ENCODE measurements around the gene LRRFIP2. TPM values are rescaled to one million over a fixed set of nuclear protein-coding genes. Genes with fewer than 3 reads are reported as not detected.

Gene LRRFIP2
- total and polyA plus RNA-seq, 2 of the 8 experiments (the other 6 are each of a cell fraction or from before 2014, with no cell fraction given), result 8.8 to 25.6 TPM

- DNase-seq (ENCODE audit: low read depth in 1 of 2, low spot score in 2 of 2) (no peak), FAIRE-seq (no peak)
- no peak overlapping the region for H2BK12ac ChIP-seq (ENCODE audit: low read depth, low read length)
- H3K79me2 ChIP-seq (ENCODE audit: control insufficient read depth in 1 of 2, insufficient read depth in 2 of 2, low read length in 2 of 2), result no peaks in the 10 kb centered on the region
- no peak overlapping the region for H2BK20ac ChIP-seq (ENCODE audit: low read length)
- no peaks in the 10 kb centered on the region for H3K4me1 ChIP-seq (replicated peaks in 1 of 4; ENCODE audit: control insufficient read depth in 3 of 4, insufficient read depth in 4 of 4, low read length in 3 of 4)
- H3K27me3 ChIP-seq (replicated peaks in 1 of 4; ENCODE audit: control insufficient read depth in 3 of 4, extremely low read depth in 1 of 4, insufficient read depth in 3 of 4, low read length in 3 of 4), result no peaks in the 10 kb centered on the region
- H3K23me2 ChIP-seq (ENCODE audit: low read depth, low read length), result no peaks in the 10 kb centered on the region
- H4K91ac ChIP-seq (replicated peaks; ENCODE audit: insufficient read length, low read length), result no peak overlapping the region
- H3K27ac ChIP-seq (ENCODE audit: low read depth, low read length), result no peak overlapping the region
- H4K20me1 ChIP-seq (replicated peaks in 1 of 2; ENCODE audit: control insufficient read depth in 1 of 2, insufficient read depth in 2 of 2, low read length in 2 of 2), result no peaks in the 10 kb centered on the region
- WGBS, 2 experiments (ENCODE audit: extremely low coverage in 1 of 2, insufficient coverage in 1 of 2, insufficient read length in 1 of 2, insufficient replicate concordance in 2 of 2, low coverage in 1 of 2, low lambda C conversion rate in 2 of 2, missing lambda C conversion rate in 1 of 2), result 88% methylated on average over 2 of the region's 2 CpGs; no CpG with 5 or more reads in 1 of the 2 experiments
- no peaks in the 10 kb centered on the region for H3K79me1 ChIP-seq (ENCODE audit: low read depth, low read length)
- no peak overlapping the region for H2BK120ac ChIP-seq (replicated peaks; ENCODE audit: low read depth, low read length)
- H3K9me3 ChIP-seq (ENCODE audit: insufficient read depth in 2 of 2, low read depth in 1 of 2, low read length in 1 of 2), result no peaks in the 10 kb centered on the region
- H3K18ac ChIP-seq (ENCODE audit: extremely low read depth, low read length), result no peak overlapping the region
- no peak overlapping the region for H3K4me2 ChIP-seq (ENCODE audit: insufficient read depth in 1 of 2, low read depth in 2 of 2, low read length in 2 of 2)
- H3K36me3 ChIP-seq (ENCODE audit: control insufficient read depth in 2 of 4, insufficient read depth in 4 of 4, low read length in 3 of 4), result no peaks in the 10 kb centered on the region
- TF ChIP-seq CTBP2 (IDR thresholded peaks at IDR 0.05; ENCODE audit: borderline replicate concordance, insufficient read depth, insufficient read length, low read length) (no peak), JUN (IDR thresholded peaks at IDR 0.05; ENCODE audit: low read depth, low read length) (no peak), TCF12 (IDR thresholded peaks at IDR 0.05; ENCODE audit: low read depth, low read length) (no peak), HDAC6 (IDR thresholded peaks at IDR 0.05; ENCODE audit: low read depth, low read length) (no peak), SIX5 (IDR thresholded peaks at IDR 0.05; ENCODE audit: low read depth, low read length) (no peak)
- H3K56ac ChIP-seq (replicated peaks; ENCODE audit: insufficient read length, low read depth, low read length), result no peak overlapping the region
- CTCF ChIA-PET (ENCODE audit: partially characterized antibody), result interaction anchor here (0.6 to 2.4 kb wide), 3 partner anchors 11 to 466 kb away, joined by 3 to 11 read pairs (median 3); no protein-coding TSS in a partner anchor
- no peak overlapping the region for H3K9ac ChIP-seq (replicated peaks in 1 of 4; ENCODE audit: extremely low read depth in 1 of 4, low read depth in 3 of 4, low read length in 3 of 4)
- no peak overlapping the region for H4K8ac ChIP-seq (ENCODE audit: extremely low read depth, insufficient read depth, low read length)
- POLR2A ChIA-PET (ENCODE audit: partially characterized antibody), result no interaction called here
- no peak overlapping the region for H3K23ac ChIP-seq (ENCODE audit: insufficient read length)
- no peak overlapping the region for H4K5ac ChIP-seq (ENCODE audit: insufficient read length, low read depth, low read length)
- no peak overlapping the region for H3K4me3 ChIP-seq (ENCODE audit: extremely low read depth in 1 of 4, insufficient read depth in 2 of 4, low read depth in 3 of 4, low read length in 4 of 4)
- H2AFZ ChIP-seq (ENCODE audit: low read length), result no peak overlapping the region
- no peak overlapping the region for H2BK15ac ChIP-seq (ENCODE audit: low read length)
- no peak overlapping the region for H3K14ac ChIP-seq (ENCODE audit: insufficient read length)
- H2AK5ac ChIP-seq (ENCODE audit: low read depth, low read length), result no peak overlapping the region
- H3K4ac ChIP-seq (replicated peaks; ENCODE audit: insufficient read length, low read depth, low read length), result no peak overlapping the region
- H2BK5ac ChIP-seq (ENCODE audit: low read depth, low read length), result no peak overlapping the region
These were observed 24.6 kb upstream of the LRRFIP2 start for GRCh38 chr3:37198996-37199395.
